SK-N-SH (cell line): Measurements from ENCODE around the gene SH3BGR. TPM values are rescaled to one million over a fixed set of nuclear protein-coding genes. Genes with fewer than 3 reads are reported as not detected.

Experiments used
- polyA plus RNA-seq, 3 experiments: library from polyadenylated mRNA; depleted of rRNA; stranded (reverse); fragments of >200 nt; gene quantifications; 2 replicates each; pipeline ENCODE4 v1.2.3, GENCODE V29; 2012
- small RNA-seq, 7 experiments: library from RNA; depleted of rRNA; stranded (forward); fragments of <200 nt; gene quantifications; one replicate each; pipeline ENCODE3, GENCODE V24; 2012

Gene SH3BGR
- polyA plus RNA-seq, 1 of the 3 experiments (the other 2 are of a cell fraction): 1.1 TPM

Small RNAs within 50 kb of the gene (small RNA-seq; reads per million reads assigned to genes)
- gene MIR6508: 0 reads per million in 7 experiments

Other genes starting within 250 kb of the SH3BGR start
- gene BRWD1, start 138.3 kb upstream of the SH3BGR start, polyA plus RNA-seq (2012; rRNA removed): 7.9 and 9.1 TPM in 2 replicates
- gene HMGN1, start 102.9 kb upstream of the SH3BGR start, polyA plus RNA-seq (2012; rRNA removed): 203 and 219 TPM in 2 replicates
- 0.74 and 1.0 TPM in 2 replicates for gene LCA5L, start 6.2 kb upstream of the SH3BGR start, polyA plus RNA-seq (2012; rRNA removed)
- gene B3GALT5, start 161.0 kb downstream of the SH3BGR start, polyA plus RNA-seq (2012; rRNA removed): 0.35 and 0.36 TPM in 2 replicates